ENCODE results near the gene TERT. TPM values are rescaled to one million over a fixed set of nuclear protein-coding genes. Genes with fewer than 3 reads are reported as not detected.

Gene TERT
- total and polyA plus RNA-seq, 2 of the 4 experiments (the other 2 are of a cell fraction), result not detected

GRCh38 chr5:1219768-1220100 is 75.1 kb downstream of the TERT start:
- CTCF ChIA-PET, result no interaction called here
- H3K27ac ChIP-seq (ENCODE audit: insufficient read depth, low read length), result no peak overlapping the region
- no peaks in the 10 kb centered on the region for H3K4me1 ChIP-seq (ENCODE audit: control insufficient read depth, insufficient read depth, low read length)
- H3K14ac ChIP-seq (replicated peaks; ENCODE audit: low read depth, low read length), result no peak overlapping the region
- no peak for DNase-seq
- no peaks in the 10 kb centered on the region; the same call in 1 of the 2 replicates for H3K27me3 ChIP-seq (ENCODE audit: control insufficient read depth, insufficient read depth, low read length)
- no CpG with 5 or more reads among the region's 11 CpGs for WGBS, 2 experiments (ENCODE audit: extremely low coverage in 2 of 2, insufficient read length in 1 of 2)
- H4K5ac ChIP-seq (ENCODE audit: low read depth, low read length), result no peak overlapping the region
- no peaks in the 10 kb centered on the region for H3K79me1 ChIP-seq (ENCODE audit: low read depth in 1 of 2, low read length in 2 of 2)
- no peak overlapping the region for H2AFZ ChIP-seq (replicated peaks; ENCODE audit: low read length, poor library complexity)
- in situ Hi-C loops (cut with MboI; ENCODE audit: low sequenced_read_pairs), result no loop called here
- intact Hi-C loops (cut with micrococcal nuclease), result no loop called here
- ATAC-seq (ENCODE audit: low read depth), result no peak
- no peak overlapping the region for H2BK5ac ChIP-seq (ENCODE audit: low read depth, low read length, poor library complexity, severe bottlenecking)
- TF ChIP-seq MAFK (IDR thresholded peaks at IDR 0.05; ENCODE audit: low read depth, low read length) (no peak), FOS (IDR thresholded peaks at IDR 0.05; ENCODE audit: low read depth, low read length) (no peak), USF2 (IDR thresholded peaks at IDR 0.05; ENCODE audit: low read depth, low read length) (no peak), CHD1 (IDR thresholded peaks at IDR 0.05; ENCODE audit: low read depth, low read length) (no peak), CTCF (conservative IDR thresholded peaks at IDR 0.05; ENCODE audit: low read depth, low read length) (no peak), BHLHE40 (IDR thresholded peaks at IDR 0.05; ENCODE audit: low read depth, low read length) (no peak), RCOR1 (IDR thresholded peaks at IDR 0.05; ENCODE audit: insufficient replicate concordance, low read length) (no peak), SMC3 (IDR thresholded peaks at IDR 0.05; ENCODE audit: low read depth, low read length) (no peak), MAZ (IDR thresholded peaks at IDR 0.05; ENCODE audit: borderline replicate concordance, low read depth, low read length) (no peak), NFE2L2 (IDR thresholded peaks at IDR 0.05; ENCODE audit: low read depth, low read length) (no peak), RAD21 (IDR thresholded peaks at IDR 0.05; ENCODE audit: low read length) (no peak), POLR2A (IDR thresholded peaks at IDR 0.05; ENCODE audit: low read depth, low read length) (no peak), CEBPB (IDR thresholded peaks at IDR 0.05; ENCODE audit: low read depth, low read length) (no peak)
- POLR2A ChIA-PET (ENCODE audit: unreplicated experiment), result no interaction called here
- no peak overlapping the region for H2AK5ac ChIP-seq (ENCODE audit: low read depth, low read length)
- peaks cover 22% of the 10 kb centered on the region for H3K9me3 ChIP-seq (ENCODE audit: control insufficient read depth, insufficient read depth, low read length)
- no peak overlapping the region for H2AK9ac ChIP-seq (replicated peaks; ENCODE audit: low read depth, low read length, poor library complexity)
- no peak overlapping the region for H3K9ac ChIP-seq (ENCODE audit: low read depth, low read length)
- H2BK120ac ChIP-seq (ENCODE audit: low read depth, low read length), result no peak overlapping the region
- no peak overlapping the region for H3K18ac ChIP-seq (ENCODE audit: low read depth, low read length)
- H3K36me3 ChIP-seq (ENCODE audit: control insufficient read depth, insufficient read depth, low read length), result no peaks in the 10 kb centered on the region
- H4K91ac ChIP-seq (ENCODE audit: insufficient read depth, low read depth, low read length), result no peak overlapping the region
- H2BK15ac ChIP-seq (ENCODE audit: low read depth, low read length), result no peak overlapping the region
- no peak overlapping the region for H3K4me3 ChIP-seq (ENCODE audit: insufficient read depth, low read depth, low read length)
- no peak overlapping the region for H4K8ac ChIP-seq (ENCODE audit: low read depth in 2 of 2, low read length in 2 of 2)
- no peak overlapping the region for H3K23ac ChIP-seq (ENCODE audit: low read depth, low read length)
- H3K4ac ChIP-seq (ENCODE audit: low read depth, low read length), result no peak overlapping the region
- H4K20me1 ChIP-seq (ENCODE audit: insufficient read depth, low read length), result no peaks in the 10 kb centered on the region
- H3K4me2 ChIP-seq (ENCODE audit: low read depth, low read length), result no peak overlapping the region
- no peak overlapping the region for H3K56ac ChIP-seq (ENCODE audit: extremely low read depth, insufficient read depth, low read length)
- no peak overlapping the region for H2BK20ac ChIP-seq (ENCODE audit: low read depth, low read length)
- BruUV-seq (replicated peaks), result no TSS peak
- H3K9me1 ChIP-seq (ENCODE audit: insufficient read depth, low read length), result no peaks in the 10 kb centered on the region
- dilution Hi-C loops (cut with HindIII; ENCODE audit: low sequenced_read_pairs, unreplicated experiment), result no loop called here
